Measurements from ENCODE around the gene ERF.

ERF gene

DNA sequence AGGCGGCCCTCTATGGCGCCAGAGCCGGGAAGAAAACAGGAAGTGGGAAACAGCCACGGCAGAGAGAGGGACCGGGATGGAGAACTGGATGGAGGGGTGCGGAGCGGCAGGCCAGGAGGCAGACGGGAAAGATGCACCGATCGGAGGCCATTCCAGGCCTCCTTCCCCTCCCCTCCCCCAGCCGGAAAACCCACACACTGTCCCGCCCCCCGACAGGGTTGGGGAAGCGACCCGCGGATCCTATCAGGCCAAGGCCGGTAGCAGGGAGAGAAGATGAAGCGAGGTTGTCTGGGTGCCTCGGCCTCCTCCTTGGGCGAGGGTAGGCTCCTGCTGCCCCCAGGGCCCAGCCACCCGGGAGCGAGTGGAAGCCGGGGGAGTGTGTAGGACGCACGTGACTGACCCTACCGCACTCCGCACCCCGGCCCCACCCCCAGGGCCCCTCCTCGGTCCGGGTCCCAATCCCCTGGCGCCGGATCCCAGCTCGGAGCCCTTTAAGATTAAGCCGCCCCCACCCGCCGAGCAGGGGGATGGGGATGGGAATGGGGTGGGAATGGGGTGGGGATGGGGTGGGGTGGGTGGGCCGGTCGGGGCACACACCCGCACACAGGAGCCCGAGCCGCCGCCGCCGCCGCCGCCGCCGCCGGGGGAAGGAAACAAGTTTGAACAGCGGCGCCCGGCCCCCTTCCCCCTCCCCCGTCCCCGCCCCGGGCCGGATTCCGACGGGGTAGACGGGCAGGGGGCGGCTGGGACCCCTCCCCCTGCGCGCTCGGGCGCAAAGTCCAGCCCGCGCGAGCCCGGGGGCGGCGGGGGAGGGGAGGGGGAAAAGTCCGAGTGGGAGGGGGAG, 1.5 kb downstream of the ERF start:
- peak; percentile 5 for DNase-seq

GRCh38 chr19:42252365-42253244, 2.3 kb downstream of the ERF start:
- no peak for DNase-seq

DNA sequence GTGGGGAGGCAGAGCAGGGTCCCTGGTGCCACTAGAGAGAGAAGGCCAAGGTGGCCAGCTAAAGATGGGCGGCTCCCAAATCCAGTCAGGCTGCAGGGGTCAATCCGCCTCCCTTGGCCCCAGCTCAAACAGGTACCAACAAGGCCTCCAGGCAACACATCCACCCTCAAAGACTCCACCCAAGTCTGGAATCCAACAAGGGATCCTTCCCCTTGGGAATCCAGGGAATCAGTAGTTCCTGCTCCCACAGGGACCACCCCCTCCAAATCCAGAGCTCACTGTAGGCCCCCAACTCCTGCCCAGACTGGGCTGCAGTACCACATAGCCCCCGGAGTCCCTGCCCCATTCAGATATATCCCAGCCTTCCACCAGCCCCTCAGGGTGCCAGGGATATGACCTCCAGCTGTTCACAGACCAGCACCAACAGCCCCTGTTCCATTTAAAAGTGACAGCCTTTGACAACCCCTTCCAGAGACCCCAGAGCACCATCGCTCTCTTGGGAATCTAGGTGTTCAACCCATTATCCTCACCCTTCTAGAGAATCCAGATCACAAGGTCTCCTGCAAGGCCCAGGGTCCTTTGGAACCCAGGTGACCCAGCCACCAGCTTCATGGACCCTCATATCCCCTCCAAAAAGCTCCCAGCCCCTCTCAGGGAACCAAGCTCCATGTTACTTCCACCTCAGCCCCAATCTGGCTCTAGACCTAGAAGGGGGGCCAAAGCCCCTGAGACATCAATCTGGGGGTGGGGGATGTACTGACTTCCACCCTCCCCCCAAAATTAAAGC, 3.2 kb downstream of the ERF start:
- peak; percentile 11 for DNase-seq

DNA sequence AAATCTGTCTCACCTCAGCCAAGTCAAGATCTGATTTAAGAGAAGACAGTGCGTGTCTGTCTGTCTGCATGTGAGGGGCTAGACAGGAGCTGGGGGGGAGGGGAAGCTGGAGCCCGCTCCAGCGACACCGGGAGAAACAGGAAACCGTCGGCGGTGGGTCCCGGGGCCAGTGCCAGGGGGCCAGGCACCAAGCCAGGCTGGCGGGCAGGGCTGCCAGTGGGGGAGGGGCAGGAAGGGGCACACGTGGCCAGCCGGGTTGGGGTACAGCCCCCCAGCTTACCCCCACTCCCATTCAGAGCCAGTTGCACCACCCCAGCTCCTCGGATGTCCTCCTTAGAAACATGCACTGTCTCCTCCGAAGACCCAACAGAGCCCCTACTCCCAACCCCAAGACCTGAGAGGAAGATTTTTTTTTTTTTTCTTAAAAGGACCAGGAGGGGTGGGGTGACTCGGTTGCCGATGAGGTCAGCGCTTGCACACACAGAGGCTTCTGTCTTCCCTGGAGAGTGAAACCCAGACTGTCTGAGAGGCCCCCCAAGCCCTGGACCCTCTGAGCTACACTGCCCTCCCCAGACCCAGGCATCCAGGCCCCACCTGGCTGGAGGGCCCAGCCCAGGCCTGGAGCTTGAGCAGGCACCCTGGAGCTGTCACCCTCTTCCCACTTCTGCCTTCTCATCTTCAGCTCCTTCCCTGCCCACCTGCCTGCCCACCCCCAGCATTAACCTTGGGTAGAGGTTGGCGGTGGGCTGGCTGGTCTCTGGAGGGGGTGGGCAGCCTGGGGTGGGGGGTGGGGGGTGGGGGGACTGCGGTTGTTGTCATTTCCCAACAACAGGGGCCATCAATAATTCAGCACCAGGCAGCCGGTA, 4.0 kb downstream of the ERF start:
- peak; percentile 56 for DNase-seq

DNA sequence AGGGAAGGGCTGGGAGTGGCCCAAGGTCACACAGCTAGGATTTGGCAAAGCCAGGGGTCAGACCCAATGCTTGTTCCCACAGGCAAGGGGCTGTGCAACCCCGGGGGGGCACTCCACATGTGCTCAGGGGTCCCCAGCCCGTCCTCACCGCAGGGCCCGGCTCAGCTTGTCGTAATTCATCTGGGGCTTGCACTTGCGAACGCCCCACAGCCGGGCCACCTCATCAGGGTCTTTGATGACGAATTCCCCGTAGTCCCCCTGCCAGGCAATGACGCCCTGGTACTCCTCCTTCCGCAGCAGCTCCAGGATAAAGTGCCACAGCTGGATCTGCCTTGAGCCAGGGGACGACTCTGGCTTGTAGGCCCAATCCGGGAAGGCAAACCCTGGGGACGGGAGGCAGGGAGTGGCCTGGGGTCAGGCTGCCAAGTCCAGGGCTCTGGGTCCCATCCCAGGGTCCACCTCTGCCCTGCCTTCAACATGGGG, 4.7 kb downstream of the ERF start:
- DNase-seq, result no peak

DNA sequence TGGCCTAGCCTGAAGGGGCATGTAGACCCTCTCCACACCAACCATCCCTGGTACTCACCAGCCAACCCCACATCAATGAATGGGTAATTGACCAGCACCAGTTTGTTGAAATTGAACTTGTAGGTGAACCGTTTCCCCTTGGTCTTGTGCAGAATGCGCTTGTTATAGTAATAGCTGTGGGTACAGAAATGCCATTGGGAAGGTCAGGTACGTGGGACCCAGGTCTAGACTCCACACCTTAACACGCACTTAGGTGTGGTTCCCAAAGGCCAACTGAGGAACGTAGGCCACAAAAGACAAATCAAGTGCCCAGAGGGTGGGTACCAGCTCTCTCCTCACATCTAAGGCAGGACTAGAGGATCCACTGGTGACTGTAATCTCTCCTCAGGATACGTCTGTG, 5.2 kb downstream of the ERF start:
- no peak for DNase-seq

- DNase-seq, result no peak
Measured at GRCh38 chr19:42249149-42249750, 5.7 kb downstream of the ERF start.

DNA sequence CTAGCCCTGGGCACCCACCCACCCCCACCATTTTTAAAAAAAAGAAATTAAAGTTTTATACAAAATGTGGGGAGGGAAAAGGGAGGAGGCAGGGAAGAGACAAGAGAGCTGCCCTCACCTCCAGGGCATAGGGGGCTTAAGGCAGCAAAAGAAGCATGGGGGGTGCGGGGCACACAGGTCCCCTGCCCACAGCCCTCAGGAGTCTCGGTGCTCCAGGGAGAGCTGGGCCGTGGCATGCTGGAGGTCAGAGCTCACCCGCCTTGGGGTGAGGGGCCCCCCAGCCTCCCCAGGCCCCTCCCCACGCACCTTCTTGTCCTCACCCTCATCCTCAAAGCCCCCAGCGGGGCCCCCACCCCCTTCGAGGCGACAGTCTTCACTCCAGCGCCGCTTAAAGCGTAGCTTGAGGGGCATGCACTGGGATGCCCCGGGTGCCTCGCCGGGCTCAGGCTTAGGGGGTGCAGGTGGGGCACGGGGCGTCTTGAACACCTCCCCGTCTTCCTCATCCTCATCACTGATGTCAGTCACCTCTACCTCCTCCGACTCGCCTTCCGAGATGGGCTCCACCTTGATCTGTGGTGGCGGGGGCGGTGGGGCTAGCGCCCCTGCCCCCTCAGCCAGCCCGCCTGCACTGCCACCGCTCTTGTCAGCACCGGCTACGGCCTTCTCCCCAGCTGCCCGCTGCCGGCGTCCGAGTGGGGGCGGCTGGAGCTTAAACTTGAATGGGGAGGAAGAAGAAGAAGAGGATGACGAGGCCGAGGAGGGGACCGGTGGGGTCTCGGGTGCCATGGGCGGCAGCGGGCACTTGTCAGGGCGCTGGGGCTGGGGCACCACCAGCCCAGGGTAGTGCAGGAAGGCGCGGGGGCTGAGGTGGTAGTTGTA, 6.4 kb downstream of the ERF start:
- DNase-seq, result no peak

- DNase-seq, result no peak
Measured at GRCh38 chr19:42247640-42248199, 7.2 kb downstream of the ERF start.

DNA sequence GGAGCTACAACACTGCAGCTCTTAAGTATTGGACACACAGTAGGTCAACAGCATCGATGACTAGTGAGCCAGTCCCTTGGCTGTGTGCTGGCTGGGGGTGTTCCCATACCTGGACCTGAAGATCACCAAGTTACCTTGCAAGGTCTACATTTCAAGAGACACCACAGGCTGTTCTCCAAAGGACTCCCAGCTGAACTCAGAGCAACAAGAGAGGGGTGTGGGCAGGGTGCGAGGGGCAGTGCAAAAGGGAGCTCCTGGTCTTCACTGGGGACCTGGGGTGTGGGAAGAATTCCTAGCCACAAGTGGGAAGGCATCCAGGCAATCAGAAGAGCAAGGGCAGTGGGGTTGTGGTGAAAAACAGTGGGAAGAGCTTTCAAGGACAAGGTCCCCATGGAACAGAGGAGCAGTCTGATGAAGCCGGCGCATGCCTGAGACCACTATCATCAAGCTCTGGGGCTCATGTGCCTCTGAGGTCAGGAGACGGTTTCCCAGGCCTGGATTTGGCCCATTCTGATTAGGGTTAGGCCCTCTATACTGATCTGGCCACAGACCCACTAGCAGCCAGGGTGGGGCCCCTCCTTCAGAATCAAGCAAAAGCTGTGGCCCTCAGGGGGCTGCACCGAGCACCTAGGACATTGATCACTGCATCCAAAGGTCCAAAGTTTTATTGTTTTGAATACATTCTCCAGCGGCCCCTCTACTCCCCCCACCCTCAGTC, 7.8 kb downstream of the ERF start:
- no peak for DNase-seq

GRCh38 chr19:42246143-42246921, 8.6 kb downstream of the ERF start:
- DNase-seq, result peak; percentile 34

DNA sequence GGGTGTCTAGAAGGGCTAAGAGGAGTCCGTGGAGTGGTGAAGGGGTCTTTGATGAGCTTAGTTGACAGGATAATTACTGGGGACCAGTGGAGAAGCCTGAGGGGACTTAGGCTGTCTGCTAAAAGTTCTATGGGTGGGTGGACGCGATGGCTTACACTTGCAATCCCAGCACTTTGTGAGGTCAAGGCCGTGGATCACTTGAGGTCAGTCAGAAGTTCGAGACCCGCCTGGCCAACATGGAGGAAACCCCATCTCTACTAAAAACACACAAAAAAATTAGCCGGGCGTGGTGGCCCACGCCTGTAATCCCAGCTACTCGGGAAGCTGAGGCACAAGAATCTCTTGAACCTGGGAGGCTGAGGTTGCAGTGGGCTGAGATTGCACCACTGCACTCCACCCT, 9.7 kb downstream of the ERF start:
- no peak for DNase-seq

GRCh38 chr19:42244347-42245220, 10.3 kb downstream of the ERF start:
- DNase-seq, result peak; percentile 84

- peak; percentile 100 for DNase-seq
Measured at GRCh38 chr19:42242512-42243409, 12.2 kb downstream of the ERF start, which contains the start of gene GSK3A. Gene GSK3A (minus strand): TSS chr19:42242602. CDS start chr19:42242465, 137 bp downstream.

GRCh38 chr19:42242069-42242511, 12.8 kb downstream of the ERF start:
- peak; percentile 3 for DNase-seq

DNA sequence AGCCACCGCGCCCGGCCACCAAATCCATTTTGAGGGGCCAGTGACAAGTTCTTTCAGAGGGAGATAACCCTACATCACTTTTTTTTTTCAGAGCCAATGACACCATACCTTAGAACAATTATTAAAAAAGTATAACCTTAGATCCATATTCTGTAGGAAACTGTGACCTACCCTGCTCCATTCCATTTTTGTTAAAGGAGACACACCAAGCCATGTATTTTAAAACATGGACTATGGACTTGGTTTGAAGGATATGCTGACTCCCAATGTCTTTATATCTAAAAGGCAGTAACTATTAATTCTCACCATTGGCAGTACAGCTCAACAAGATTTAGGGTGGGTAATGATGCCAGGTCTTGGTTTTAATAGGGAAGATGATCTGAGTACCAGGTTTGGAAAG, 13.6 kb downstream of the ERF start:
- no peak for DNase-seq
